ENCODE measurements around the gene TRIML1. TPM values are rescaled to one million over a fixed set of nuclear protein-coding genes. Genes with fewer than 3 reads are reported as not detected.

TRIML1 gene
- total RNA-seq, 1 donor from 2014 or later: not detected

- no peak overlapping the region for H3K27ac ChIP-seq
- DNase-seq (ENCODE audit: extremely low spot score in 2 of 2): no peak
- no peaks in the 10 kb centered on the region for H3K4me1 ChIP-seq
- TF ChIP-seq CTCF (IDR thresholded peaks at IDR 0.05) (no peak), POLR2AphosphoS5 (IDR thresholded peaks at IDR 0.05; ENCODE audit: insufficient read depth in 1 of 2, low read depth in 1 of 2) (no peak), POLR2A (IDR thresholded peaks at IDR 0.05) (no peak)
- H3K36me3 ChIP-seq: no peaks in the 10 kb centered on the region
- no peaks in the 10 kb centered on the region for H3K9me3 ChIP-seq
- intact Hi-C loops (cut with DNase I): no loop called here
- H3K4me3 ChIP-seq: no peak overlapping the region
- no peaks in the 10 kb centered on the region for H3K27me3 ChIP-seq
These were observed 21.9 kb downstream of the TRIML1 start for GRCh38 chr4:188161167-188161566.

- Histone ChIP-seq H3K4me1 (no peaks in the 10 kb centered on the region), H3K9me3 (no peaks in the 10 kb centered on the region), H3K36me3 (no peaks in the 10 kb centered on the region), H3K27me3 (no peaks in the 10 kb centered on the region), H3K27ac (no peak overlapping the region), H3K4me3 (no peak overlapping the region)
- no peak for DNase-seq (ENCODE audit: extremely low spot score in 2 of 2)
- intact Hi-C loops (cut with DNase I): no loop called here
- TF ChIP-seq POLR2AphosphoS5 (IDR thresholded peaks at IDR 0.05; ENCODE audit: insufficient read depth in 1 of 2, low read depth in 1 of 2) (no peak), CTCF (IDR thresholded peaks at IDR 0.05) (no peak), POLR2A (IDR thresholded peaks at IDR 0.05) (no peak)
These were observed 23.5 kb downstream of the TRIML1 start for GRCh38 chr4:188162698-188163097.

GRCh38 chr4:188168726-188169373 lies 29.6 kb downstream of the TRIML1 start:
- no peaks in the 10 kb centered on the region for H3K4me1 ChIP-seq
- H3K9me3 ChIP-seq: no peaks in the 10 kb centered on the region
- intact Hi-C loops (cut with DNase I): no loop called here
- no peak overlapping the region for H3K27ac ChIP-seq
- no peak for TF ChIP-seq POLR2A (IDR thresholded peaks at IDR 0.05)
- no peak for TF ChIP-seq POLR2AphosphoS5 (IDR thresholded peaks at IDR 0.05; ENCODE audit: insufficient read depth in 1 of 2, low read depth in 1 of 2)
- no peak for TF ChIP-seq CTCF (IDR thresholded peaks at IDR 0.05)
- no peaks in the 10 kb centered on the region for H3K27me3 ChIP-seq
- no peaks in the 10 kb centered on the region for H3K36me3 ChIP-seq
- H3K4me3 ChIP-seq: no peak overlapping the region
- no peak for DNase-seq (ENCODE audit: extremely low spot score in 2 of 2)

DNA sequence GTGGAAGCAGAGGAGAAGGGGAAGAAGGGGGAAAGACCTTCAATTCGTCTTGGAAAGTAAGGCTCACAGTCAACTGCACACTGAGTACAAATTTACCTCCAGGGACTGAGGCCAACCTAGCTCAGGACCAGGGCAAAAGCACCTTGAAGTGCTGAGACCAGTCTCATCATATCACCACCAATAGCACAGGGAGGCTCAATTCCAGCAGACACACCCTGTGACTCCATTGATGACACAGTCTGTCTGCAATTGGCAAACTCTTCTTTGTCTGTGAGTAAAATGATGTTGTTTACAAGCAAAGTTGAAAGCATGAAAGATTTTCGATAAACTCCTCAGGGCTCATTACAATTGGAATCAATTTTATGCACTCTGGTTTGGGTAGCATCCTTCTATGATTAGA lies 32.3 kb downstream of the TRIML1 start:
- TF ChIP-seq CTCF (IDR thresholded peaks at IDR 0.05): no peak

DNA sequence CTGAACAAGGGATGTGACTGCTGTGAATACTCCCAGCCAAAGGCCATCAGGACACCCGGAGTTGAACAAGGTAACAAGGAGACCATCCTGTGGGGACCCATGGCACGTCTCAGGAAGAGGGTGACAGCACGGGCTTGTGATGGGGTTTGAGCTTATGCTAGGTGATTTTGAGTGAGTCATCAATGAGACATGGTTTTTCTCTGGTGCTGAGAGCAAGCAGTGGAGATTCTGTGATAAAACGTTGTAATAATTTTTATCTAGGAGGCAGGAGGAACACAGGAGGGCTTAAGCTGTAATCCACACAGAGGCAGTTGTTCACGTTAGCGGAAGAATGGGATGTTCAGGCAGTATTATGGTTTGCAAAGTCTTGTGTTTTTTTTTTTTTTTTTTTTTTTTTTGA lies 36.0 kb downstream of the TRIML1 start:
- Histone ChIP-seq H3K36me3 (no peaks in the 10 kb centered on the region), H3K4me3 (no peak overlapping the region), H3K9me3 (no peaks in the 10 kb centered on the region), H3K4me1 (no peaks in the 10 kb centered on the region), H3K27me3 (no peaks in the 10 kb centered on the region), H3K27ac (no peak overlapping the region)
- TF ChIP-seq POLR2A (IDR thresholded peaks at IDR 0.05): no peak
- TF ChIP-seq CTCF (IDR thresholded peaks at IDR 0.05): no peak
- no peak for TF ChIP-seq POLR2AphosphoS5 (IDR thresholded peaks at IDR 0.05; ENCODE audit: insufficient read depth in 1 of 2, low read depth in 1 of 2)
- DNase-seq (ENCODE audit: extremely low spot score in 2 of 2): no peak
- intact Hi-C loops (cut with DNase I): no loop called here

More for the DNA sequence above, 32.3 kb downstream of the TRIML1 start:
- intact Hi-C loops (cut with DNase I): no loop called here
- Histone ChIP-seq H3K36me3 (no peaks in the 10 kb centered on the region), H3K4me3 (no peak overlapping the region), H3K27ac (no peak overlapping the region), H3K4me1 (no peaks in the 10 kb centered on the region), H3K27me3 (no peaks in the 10 kb centered on the region), H3K9me3 (no peaks in the 10 kb centered on the region)
- no peak for DNase-seq (ENCODE audit: extremely low spot score in 2 of 2)
